BJ (cell line): ENCODE data around the gene HUNK. TPM values are rescaled to one million over a fixed set of nuclear protein-coding genes. Genes with fewer than 3 reads are reported as not detected.

Source experiments
- CTCF ChIA-PET: fragments of 350-600 bp; formaldehyde crosslinking; extraction: SDS; loops from one replicate; lab custom pipeline; 2021; ENCODE audit warnings: antibody characterized with exemption, inconsistent platforms; lab: Yijun Ruan, JAX
- POLR2A ChIA-PET: fragments of 300-600 bp; sonication (Branson Sonifier 250); formaldehyde crosslinking; extraction: SDS; loops from one replicate; lab custom pipeline; 2021; ENCODE audit warnings: antibody characterized with exemption; lab: Charles Lee
- DNase-seq: peaks from one replicate; pipeline ENCODE4 v3.0.0-alpha.2; 2011; ENCODE audit warnings: low read depth
- H3K27me3 ChIP-seq: 2 replicates; pipeline ENCODE4 v1.6.0; 2011; ENCODE audit warnings: low read length; ENCODE audit not compliant: control insufficient read depth, insufficient read depth
- H3K36me3 ChIP-seq: 2 replicates; pipeline ENCODE4 v1.5.1; 2011; ENCODE audit warnings: low read length; ENCODE audit not compliant: control insufficient read depth, insufficient read depth
- H3K4me3 ChIP-seq: 2 replicates; pipeline ENCODE4 v1.5.1; 2011; ENCODE audit warnings: low read depth, mild to moderate bottlenecking, control low read depth, low read length
- polyA plus RNA-seq: library from polyadenylated mRNA; depleted of rRNA; stranded (reverse); fragments of >200 nt; gene quantifications from 2 replicates; pipeline ENCODE4 v1.2.3, GENCODE V29; 2011
- TF ChIP-seq, protein P1 (sequence below): IDR thresholded peaks from 2 replicates; pipeline ENCODE4 v1.5.1; 2011; ENCODE audit warnings: low read depth, mild to moderate bottlenecking, control low read depth, inconsistent platforms, low read length, moderate library complexity; ENCODE audit not compliant: insufficient read depth

Gene HUNK
- polyA plus RNA-seq, 1 experiment, result 0.70 TPM

DNA sequence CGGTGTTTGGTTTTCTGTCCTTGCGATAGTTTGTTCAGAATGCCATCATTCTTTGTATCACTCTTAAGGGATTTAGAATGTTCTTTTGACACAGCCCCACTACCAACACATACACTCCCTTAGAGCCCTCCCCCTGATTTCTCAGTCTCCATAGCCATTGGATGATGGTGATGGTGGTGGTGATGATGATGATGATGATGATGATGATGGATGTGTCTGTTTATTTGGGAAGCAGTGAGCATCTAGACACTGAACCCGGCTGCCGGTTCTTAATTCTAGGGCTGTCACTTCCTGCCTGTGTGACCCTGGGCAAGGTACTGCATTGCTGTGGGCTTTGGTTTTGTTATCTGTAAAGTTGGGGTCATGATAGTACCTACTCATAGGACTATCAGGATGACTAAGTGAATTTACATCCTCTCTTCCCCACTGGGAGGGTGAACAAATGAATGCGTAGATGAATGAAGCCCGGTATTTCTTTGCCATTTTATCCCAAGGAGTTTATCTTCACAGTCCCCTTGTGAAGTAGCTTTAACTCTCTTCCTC, 100.7 kb downstream of the HUNK start:
- ChIA-PET CTCF (no interaction called here), POLR2A (no interaction called here)
- TF ChIP-seq, protein P1, sequence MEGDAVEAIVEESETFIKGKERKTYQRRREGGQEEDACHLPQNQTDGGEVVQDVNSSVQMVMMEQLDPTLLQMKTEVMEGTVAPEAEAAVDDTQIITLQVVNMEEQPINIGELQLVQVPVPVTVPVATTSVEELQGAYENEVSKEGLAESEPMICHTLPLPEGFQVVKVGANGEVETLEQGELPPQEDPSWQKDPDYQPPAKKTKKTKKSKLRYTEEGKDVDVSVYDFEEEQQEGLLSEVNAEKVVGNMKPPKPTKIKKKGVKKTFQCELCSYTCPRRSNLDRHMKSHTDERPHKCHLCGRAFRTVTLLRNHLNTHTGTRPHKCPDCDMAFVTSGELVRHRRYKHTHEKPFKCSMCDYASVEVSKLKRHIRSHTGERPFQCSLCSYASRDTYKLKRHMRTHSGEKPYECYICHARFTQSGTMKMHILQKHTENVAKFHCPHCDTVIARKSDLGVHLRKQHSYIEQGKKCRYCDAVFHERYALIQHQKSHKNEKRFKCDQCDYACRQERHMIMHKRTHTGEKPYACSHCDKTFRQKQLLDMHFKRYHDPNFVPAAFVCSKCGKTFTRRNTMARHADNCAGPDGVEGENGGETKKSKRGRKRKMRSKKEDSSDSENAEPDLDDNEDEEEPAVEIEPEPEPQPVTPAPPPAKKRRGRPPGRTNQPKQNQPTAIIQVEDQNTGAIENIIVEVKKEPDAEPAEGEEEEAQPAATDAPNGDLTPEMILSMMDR, result no peak
- Histone ChIP-seq H3K4me3 (no peak overlapping the region), H3K36me3 (no peaks in the 10 kb centered on the region; the same call in 1 of the 2 replicates), H3K27me3 (no peaks in the 10 kb centered on the region)
- DNase-seq, result no peak

DNA sequence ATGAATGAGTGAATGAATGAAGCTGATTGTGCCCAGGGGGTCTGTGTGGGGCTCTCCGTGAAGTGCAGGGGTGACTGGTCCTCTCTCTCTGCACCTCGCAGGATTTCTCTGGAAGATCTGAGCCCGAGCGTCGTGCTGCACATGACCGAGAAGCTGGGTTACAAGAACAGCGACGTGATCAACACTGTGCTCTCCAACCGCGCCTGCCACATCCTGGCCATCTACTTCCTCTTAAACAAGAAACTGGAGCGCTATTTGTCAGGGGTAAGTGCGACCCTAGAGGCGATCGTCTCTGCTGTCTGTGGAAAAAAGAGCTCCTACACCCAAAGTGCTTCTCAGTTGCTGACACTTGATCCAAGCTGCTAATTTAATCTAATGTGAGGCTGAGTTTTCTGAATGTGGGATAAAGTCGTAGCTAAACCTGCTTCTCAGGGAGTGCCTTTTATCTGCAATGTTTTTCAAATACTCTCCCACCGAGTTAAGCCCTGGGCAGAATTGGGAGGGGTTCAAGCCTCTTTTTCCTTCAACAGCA, 101.7 kb downstream of the HUNK start:
- POLR2A ChIA-PET, result no interaction called here
- no peak for DNase-seq
- TF ChIP-seq, protein P1, result no peak
- H3K4me3 ChIP-seq, result no peak overlapping the region
- H3K27me3 ChIP-seq, result no peaks in the 10 kb centered on the region
- CTCF ChIA-PET, result interaction anchor here (0.5 kb wide), 1 partner anchor 49 kb away, joined by 4 read pairs; no protein-coding TSS in a partner anchor
- H3K36me3 ChIP-seq, result no peaks in the 10 kb centered on the region; the same call in 1 of the 2 replicates

DNA sequence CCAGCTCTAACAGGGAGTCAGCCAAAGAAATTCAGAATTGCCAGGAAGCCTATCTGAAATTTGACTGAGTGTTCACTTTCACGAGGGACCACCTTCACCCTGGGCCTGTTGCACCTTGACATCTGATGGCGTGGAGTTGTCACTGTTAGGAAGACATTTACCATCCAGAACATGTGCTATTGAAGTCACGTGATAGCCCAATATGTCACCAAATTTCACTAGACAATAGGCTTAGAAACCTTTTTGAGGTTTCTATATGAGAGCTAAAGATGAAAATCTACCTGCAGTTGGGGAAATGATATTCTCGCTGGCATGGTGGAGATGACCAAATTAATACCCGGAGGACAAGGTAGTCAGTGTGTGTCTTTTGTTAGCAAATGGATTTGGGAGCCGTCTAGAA, 102.7 kb downstream of the HUNK start:
- no peak for DNase-seq
- H3K4me3 ChIP-seq, result no peak overlapping the region
- POLR2A ChIA-PET, result no interaction called here
- no peaks in the 10 kb centered on the region; the same call in 1 of the 2 replicates for H3K36me3 ChIP-seq
- CTCF ChIA-PET, result no interaction called here
- H3K27me3 ChIP-seq, result no peaks in the 10 kb centered on the region
- TF ChIP-seq, protein P1, result no peak

DNA sequence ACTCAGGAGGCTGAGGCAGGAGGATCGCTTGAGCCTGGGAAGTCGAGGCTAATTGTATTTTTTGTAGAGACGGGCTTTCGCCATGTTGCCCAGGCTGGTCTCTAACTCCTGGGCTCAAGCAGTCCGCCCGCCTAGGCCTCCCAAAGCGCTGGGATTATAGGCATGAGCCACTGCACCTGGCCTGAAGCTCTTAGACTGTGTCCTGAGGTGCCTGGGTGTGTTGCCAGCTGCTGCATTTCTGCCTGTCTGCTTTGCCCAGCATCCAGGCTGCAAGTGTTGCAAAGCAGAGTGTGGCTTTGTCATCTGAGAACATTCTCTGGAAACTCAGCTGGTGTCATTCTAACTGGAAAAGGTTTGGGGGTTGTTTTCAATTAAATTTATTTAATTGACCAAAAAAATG, 105.0 kb downstream of the HUNK start:
- DNase-seq, result no peak
- no peak overlapping the region for H3K4me3 ChIP-seq
- H3K27me3 ChIP-seq, result no peaks in the 10 kb centered on the region
- ChIA-PET CTCF (no interaction called here), POLR2A (no interaction called here)
- no peaks in the 10 kb centered on the region for H3K36me3 ChIP-seq
- TF ChIP-seq, protein P1, result no peak

DNA sequence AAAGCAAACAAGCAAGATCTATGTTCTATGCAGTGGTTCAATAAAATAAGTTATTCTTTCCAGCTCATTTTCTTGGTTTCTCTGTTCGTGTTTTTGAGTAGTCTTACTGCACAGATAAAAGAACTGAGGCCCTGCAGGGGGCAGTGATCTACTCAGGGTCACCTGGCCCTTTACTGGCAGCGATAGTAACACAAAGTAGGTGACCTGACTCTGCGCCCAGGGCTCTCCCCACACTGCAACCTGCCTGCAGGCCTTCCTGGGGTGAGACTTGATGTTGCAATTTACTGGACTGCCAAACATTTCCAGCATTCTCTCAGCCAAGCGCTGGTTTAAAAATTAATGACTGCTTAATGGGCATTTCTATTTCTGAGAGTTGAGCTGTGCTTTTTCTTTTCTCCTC, 110.3 kb downstream of the HUNK start:
- POLR2A ChIA-PET, result no interaction called here
- Histone ChIP-seq H3K4me3 (no peak overlapping the region), H3K36me3 (no peaks in the 10 kb centered on the region), H3K27me3 (no peaks in the 10 kb centered on the region)
- CTCF ChIA-PET, result interaction anchor here (2.2 kb wide), 1 partner anchor 117 kb away, joined by 5 read pairs; no protein-coding TSS in a partner anchor
- DNase-seq, result no peak
- TF ChIP-seq, protein P1, result no peak
